Upper lobe of right lung (tissue), 1 donor: ENCODE measurements around the gene MAP2K5. TPM values are rescaled to one million over a fixed set of nuclear protein-coding genes. Genes with fewer than 3 reads are reported as not detected.

Experiments
- ATAC-seq: fragments of 200-7000 bp; cut with Tn5 transposase; one replicate; pipeline ENCODE4 v1.9.1; 2020; ENCODE audit warnings: mild to moderate bottlenecking, moderate library complexity
- DNase-seq: peaks from one replicate; pipeline ENCODE4 v3.0.0-alpha.2; 2020
- H3K27ac ChIP-seq: fragments of 200-600 bp; one replicate; pipeline ENCODE4 v1.8.0; 2022
- H3K27me3 ChIP-seq: fragments of 200-600 bp; one replicate; pipeline ENCODE4 v1.8.0; 2022; ENCODE audit warnings: mild to moderate bottlenecking
- H3K36me3 ChIP-seq: fragments of 200-600 bp; one replicate; pipeline ENCODE4 v1.8.0; 2022
- H3K4me1 ChIP-seq: fragments of 200-600 bp; one replicate; pipeline ENCODE4 v1.8.0; 2022
- H3K4me3 ChIP-seq: fragments of 200-600 bp; one replicate; pipeline ENCODE4 v1.8.0; 2022; ENCODE audit warnings: mild to moderate bottlenecking
- H3K9me3 ChIP-seq: fragments of 200-600 bp; one replicate; pipeline ENCODE4 v1.8.0; 2022
- CTCF ChIP-seq: fragments of 200-600 bp; IDR thresholded peaks from one replicate; pipeline ENCODE4 v1.8.0; 2022; ENCODE audit warnings: antibody characterized with exemption
- intact Hi-C: fragments of 100-400 bp; cut with DNase I; formaldehyde crosslinking; loops from one replicate; pipeline ENCODE4 v1.11.0; 2022
- total RNA-seq: library from RNA; stranded (reverse); fragmentation: NEBNext Ultra II Directional; extraction: Animal tissue kit (Norgen Biotek cat#: 25700); gene quantifications from one replicate; pipeline ENCODE4 v1.2.1, GENCODE V29; 2021
- donor health status: DM: no; HTN: yes; CAD: no; lungs with severe emphysema.

The MAP2K5 gene
- total RNA-seq, 1 donor from 2014 or later, result 18.3 TPM

GRCh38 chr15:67564021-67564967 lies 21.8 kb downstream of the MAP2K5 start:
- H3K36me3 ChIP-seq, result no peaks in the 10 kb centered on the region
- no peak for TF ChIP-seq CTCF
- no peaks in the 10 kb centered on the region for H3K4me1 ChIP-seq
- H3K27me3 ChIP-seq, result no peaks in the 10 kb centered on the region
- no peak for DNase-seq
- no peak for ATAC-seq
- intact Hi-C loops, result no loop called here
- no peaks in the 10 kb centered on the region for H3K9me3 ChIP-seq
- no peak overlapping the region for H3K27ac ChIP-seq
- no peak overlapping the region for H3K4me3 ChIP-seq

- no peak for DNase-seq
- ATAC-seq, result no peak
- no peaks in the 10 kb centered on the region for H3K9me3 ChIP-seq
- no peaks in the 10 kb centered on the region for H3K36me3 ChIP-seq
- no peaks in the 10 kb centered on the region for H3K27me3 ChIP-seq
- H3K4me3 ChIP-seq, result no peak overlapping the region
- H3K4me1 ChIP-seq, result no peaks in the 10 kb centered on the region
- H3K27ac ChIP-seq, result no peak overlapping the region
- intact Hi-C loops, result no loop called here
- TF ChIP-seq CTCF, result no peak
Measured at GRCh38 chr15:67564968-67565345, 22.5 kb downstream of the MAP2K5 start.

- DNase-seq (no peak), ATAC-seq (no peak)
- Histone ChIP-seq H3K27ac (no peak overlapping the region), H3K4me3 (no peak overlapping the region), H3K9me3 (no peaks in the 10 kb centered on the region), H3K36me3 (no peaks in the 10 kb centered on the region), H3K27me3 (no peaks in the 10 kb centered on the region), H3K4me1 (peaks cover 2% of the 10 kb centered on the region)
- TF ChIP-seq CTCF, result no peak
- intact Hi-C loops, result no loop called here
Measured at GRCh38 chr15:67569668-67570067, 27.2 kb downstream of the MAP2K5 start.

- ATAC-seq, result no peak
- no peak for DNase-seq
- Histone ChIP-seq H3K27ac (no peak overlapping the region), H3K4me1 (peaks cover 5% of the 10 kb centered on the region), H3K36me3 (no peaks in the 10 kb centered on the region), H3K9me3 (no peaks in the 10 kb centered on the region), H3K27me3 (no peaks in the 10 kb centered on the region), H3K4me3 (no peak overlapping the region)
- no peak for TF ChIP-seq CTCF
- intact Hi-C loops, result no loop called here
Measured at GRCh38 chr15:67570875-67571647, 28.6 kb downstream of the MAP2K5 start.

- H3K4me1 ChIP-seq, result peaks cover 5% of the 10 kb centered on the region
- no peaks in the 10 kb centered on the region for H3K27me3 ChIP-seq
- no peak overlapping the region for H3K4me3 ChIP-seq
- intact Hi-C loops, result no loop called here
- DNase-seq (no peak), ATAC-seq (no peak)
- no peak for TF ChIP-seq CTCF
- no peaks in the 10 kb centered on the region for H3K9me3 ChIP-seq
- no peaks in the 10 kb centered on the region for H3K36me3 ChIP-seq
- no peak overlapping the region for H3K27ac ChIP-seq
Measured at GRCh38 chr15:67571648-67572415, 29.3 kb downstream of the MAP2K5 start.
